ENCODE results near the gene NDUFC1. TPM values are rescaled to one million over a fixed set of nuclear protein-coding genes. Genes with fewer than 3 reads are reported as not detected.

Gene NDUFC1
- total RNA-seq, 1 experiment from 2014 or later, result 59.1 TPM

- H3K56ac ChIP-seq (ENCODE audit: insufficient read length, low read depth, low read length), result no peak overlapping the region
- TF ChIP-seq, protein P1, sequence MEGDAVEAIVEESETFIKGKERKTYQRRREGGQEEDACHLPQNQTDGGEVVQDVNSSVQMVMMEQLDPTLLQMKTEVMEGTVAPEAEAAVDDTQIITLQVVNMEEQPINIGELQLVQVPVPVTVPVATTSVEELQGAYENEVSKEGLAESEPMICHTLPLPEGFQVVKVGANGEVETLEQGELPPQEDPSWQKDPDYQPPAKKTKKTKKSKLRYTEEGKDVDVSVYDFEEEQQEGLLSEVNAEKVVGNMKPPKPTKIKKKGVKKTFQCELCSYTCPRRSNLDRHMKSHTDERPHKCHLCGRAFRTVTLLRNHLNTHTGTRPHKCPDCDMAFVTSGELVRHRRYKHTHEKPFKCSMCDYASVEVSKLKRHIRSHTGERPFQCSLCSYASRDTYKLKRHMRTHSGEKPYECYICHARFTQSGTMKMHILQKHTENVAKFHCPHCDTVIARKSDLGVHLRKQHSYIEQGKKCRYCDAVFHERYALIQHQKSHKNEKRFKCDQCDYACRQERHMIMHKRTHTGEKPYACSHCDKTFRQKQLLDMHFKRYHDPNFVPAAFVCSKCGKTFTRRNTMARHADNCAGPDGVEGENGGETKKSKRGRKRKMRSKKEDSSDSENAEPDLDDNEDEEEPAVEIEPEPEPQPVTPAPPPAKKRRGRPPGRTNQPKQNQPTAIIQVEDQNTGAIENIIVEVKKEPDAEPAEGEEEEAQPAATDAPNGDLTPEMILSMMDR (conservative IDR thresholded peaks at IDR 0.05), result no peak
- H3K9me3 Mint-ChIP-seq, result peaks cover 15 to 17% of the 10 kb centered on the region in 2 experiments
- H2BK20ac ChIP-seq (ENCODE audit: low read depth, low read length, poor library complexity, severe bottlenecking), result no peak overlapping the region
- H3K4ac ChIP-seq (ENCODE audit: low read depth, low read length), result no peak overlapping the region
- peaks cover 3% of the 10 kb centered on the region for H3K23me2 ChIP-seq (ENCODE audit: insufficient read length, low read depth, low read length, poor library complexity, severe bottlenecking)
- H3K23ac ChIP-seq (ENCODE audit: insufficient read length, low read depth, low read length), result no peak overlapping the region
- H4K20me1 ChIP-seq (ENCODE audit: control insufficient read depth, insufficient read depth, insufficient read length), result no peaks in the 10 kb centered on the region
- peaks cover 37 to 49% (median 48%) of the 10 kb centered on the region in 3 experiments for H3K36me3 Mint-ChIP-seq (ENCODE audit: insufficient read depth in 1 of 3, low read depth in 3 of 3)
- H2BK5ac ChIP-seq (ENCODE audit: insufficient read length, low read length), result no peak overlapping the region
- H3K27me3 Mint-ChIP-seq (ENCODE audit: low read depth), result no peaks in the 10 kb centered on the region
- H2BK120ac ChIP-seq (ENCODE audit: low read depth, low read length, poor library complexity, severe bottlenecking), result no peak overlapping the region
- no peak overlapping the region for H4K5ac ChIP-seq (ENCODE audit: insufficient read length, low read depth, low read length)
- no peak overlapping the region; a peak in 1 of 7 replicates for H3K27ac Mint-ChIP-seq
- H4K8ac ChIP-seq (replicated peaks; ENCODE audit: insufficient read length, low read depth, low read length), result no peak overlapping the region
- no peak overlapping the region for H3T11ph ChIP-seq (ENCODE audit: low read length)
- no peak overlapping the region for H2AFZ ChIP-seq (ENCODE audit: low read length)
- H4K91ac ChIP-seq (ENCODE audit: insufficient read length, low read depth, low read length), result no peak overlapping the region
- H3K4me2 ChIP-seq (ENCODE audit: insufficient read depth, insufficient read length, low read length), result no peak overlapping the region
- peaks cover 69% of the 10 kb centered on the region for H3K79me2 ChIP-seq (ENCODE audit: insufficient read depth, low read length)
- no peaks in the 10 kb centered on the region for H3K79me1 ChIP-seq (ENCODE audit: insufficient read depth, low read depth, low read length, poor library complexity, severe bottlenecking)
- peak overlapping the region in 1 of 2 experiments; percentile 40; a peak in 1 of 5 replicates for H3K4me3 Mint-ChIP-seq
- H2BK12ac ChIP-seq (ENCODE audit: insufficient read length, low read depth, low read length), result no peak overlapping the region
- no peak overlapping the region for H3K14ac ChIP-seq (ENCODE audit: insufficient read depth, low read length)
- no peak overlapping the region for H2AK5ac ChIP-seq (ENCODE audit: insufficient read length, low read length)
- H3K9ac ChIP-seq (ENCODE audit: extremely low read depth, insufficient read length, low read length), result no peak overlapping the region
- no peak overlapping the region for H2BK15ac ChIP-seq (ENCODE audit: low read depth, low read length)
- no peak overlapping the region for H3K27ac ChIP-seq (ENCODE audit: insufficient read length, low read depth, low read length)
- H3K4me1 Mint-ChIP-seq, result peaks cover 27 to 33% of the 10 kb centered on the region in 2 experiments
- no peaks in the 10 kb centered on the region for H3K9me3 ChIP-seq (ENCODE audit: control insufficient read depth, low read depth, low read length)
- H3K4me1 ChIP-seq (ENCODE audit: insufficient read depth, low read length), result no peaks in the 10 kb centered on the region
- no peaks in the 10 kb centered on the region for H3K27me3 ChIP-seq (ENCODE audit: insufficient read depth, low read length)
- no CpG with 5 or more reads among the region's 2 CpGs for WGBS (ENCODE audit: extremely low coverage, insufficient read length, low lambda C conversion rate)
- no peak for DNase-seq
- H3K18ac ChIP-seq (ENCODE audit: insufficient read length, low read depth, low read length), result no peak overlapping the region
These were observed 2.6 kb upstream of the NDUFC1 start for GRCh38 chr4:139304920-139305319.

Data from H9 (cell line).